ENCODE measurements around the gene SCGB1C1. TPM values are rescaled to one million over a fixed set of nuclear protein-coding genes. Genes with fewer than 3 reads are reported as not detected.

Gene SCGB1C1
- total and polyA plus RNA-seq, 4 donors = not detected

- 78% methylated on average over 8 of the region's 8 CpGs for whole genome bisulfite sequencing, 2 donors
- H3K9ac ChIP-seq (ENCODE audit: insufficient read depth in 1 of 2, low read length in 2 of 2) = peak overlapping the region; percentile 63 to 64
- H3K4me3 ChIP-seq = no peak overlapping the region
- peaks cover 0 to 7% (median 4%) of the 10 kb centered on the region in 4 donors for H3K36me3 ChIP-seq (ENCODE audit: control insufficient read depth in 4 of 4, insufficient read depth in 4 of 4, low read length in 4 of 4)
- H3K4me1 ChIP-seq (ENCODE audit: control insufficient read depth in 5 of 5, insufficient read depth in 5 of 5, low read length in 5 of 5) = peaks cover 5 to 19% (median 6%) of the 10 kb centered on the region in 5 donors
- ATAC-seq (ENCODE audit: insufficient read depth, low FRiP score) = no peak
- TF ChIP-seq CTCF (IDR thresholded peaks at IDR 0.05; ENCODE audit: control extremely low read depth, extremely low read depth) = no peak
- H3K9me3 ChIP-seq (ENCODE audit: control insufficient read depth in 4 of 4, insufficient read depth in 3 of 4, low read length in 3 of 4) = no peaks in the 10 kb centered on the region
- H3K27me3 ChIP-seq (ENCODE audit: control insufficient read depth in 3 of 3, insufficient read depth in 3 of 3, low read length in 2 of 3) = no peaks in the 10 kb centered on the region
- DNase-seq = no peak
- no peak overlapping the region for H3K27ac ChIP-seq (ENCODE audit: low read depth in 1 of 2, low read length in 1 of 2)
Measured at GRCh38 chr11:235180-235579, 42.3 kb downstream of the SCGB1C1 start.

- H3K4me3 ChIP-seq = peak overlapping the region; percentile 94
- WGBS, 2 donors = 2 to 4% methylated on average over 13 of the region's 13 CpGs
- peak overlapping the region; percentile 97 to 98 for H3K27ac ChIP-seq (ENCODE audit: low read depth in 1 of 2, low read length in 1 of 2)
- H3K27me3 ChIP-seq (ENCODE audit: control insufficient read depth in 3 of 3, insufficient read depth in 3 of 3, low read length in 2 of 3) = no peaks in the 10 kb centered on the region
- TF ChIP-seq CTCF (IDR thresholded peaks at IDR 0.05; ENCODE audit: control extremely low read depth, extremely low read depth) = no peak
- H3K9ac ChIP-seq (ENCODE audit: insufficient read depth in 1 of 2, low read length in 2 of 2) = peak overlapping the region; percentile 63 to 64
- H3K36me3 ChIP-seq (ENCODE audit: control insufficient read depth in 4 of 4, insufficient read depth in 4 of 4, low read length in 4 of 4) = peaks cover 0 to 7% (median 4%) of the 10 kb centered on the region in 4 donors
- H3K4me1 ChIP-seq (ENCODE audit: control insufficient read depth in 5 of 5, insufficient read depth in 5 of 5, low read length in 5 of 5) = peaks cover 5 to 19% (median 6%) of the 10 kb centered on the region in 5 donors
- no peaks in the 10 kb centered on the region for H3K9me3 ChIP-seq (ENCODE audit: control insufficient read depth in 4 of 4, insufficient read depth in 3 of 4, low read length in 3 of 4)
- DNase-seq (no peak), ATAC-seq (ENCODE audit: insufficient read depth, low FRiP score) (no peak)
Measured at GRCh38 chr11:235609-235996, 42.7 kb downstream of the SCGB1C1 start.

GRCh38 chr11:235997-236773, 43.3 kb downstream of the SCGB1C1 start, which contains the start of gene SIRT3:
SIRT3 (minus strand) TSS chr11:236342; CDS start chr11:236328, 14 bp downstream.
- ATAC-seq (ENCODE audit: insufficient read depth, low FRiP score) (peak; percentile 92), DNase-seq (peak; percentile 86 to 92 (median 86))
- H3K27me3 ChIP-seq (ENCODE audit: control insufficient read depth in 3 of 3, insufficient read depth in 3 of 3, low read length in 2 of 3) = no peaks in the 10 kb centered on the region
- H3K4me3 ChIP-seq = peak within 1 kb of the TSS; percentile 99
- no peaks in the 10 kb centered on the region for H3K9me3 ChIP-seq (ENCODE audit: control insufficient read depth in 4 of 4, insufficient read depth in 3 of 4, low read length in 3 of 4)
- peak within 1 kb of the TSS; percentile 93 to 95 for H3K9ac ChIP-seq (ENCODE audit: insufficient read depth in 1 of 2, low read length in 2 of 2)
- TF ChIP-seq CTCF (IDR thresholded peaks at IDR 0.05; ENCODE audit: control extremely low read depth, extremely low read depth) = no peak
- WGBS, 2 donors = 1% methylated on average over 51 to 70 of the region's 70 CpGs
- peaks cover 3 to 9% (median 4%) of the 10 kb centered on the region in 4 donors for H3K36me3 ChIP-seq (ENCODE audit: control insufficient read depth in 4 of 4, insufficient read depth in 4 of 4, low read length in 4 of 4)
- peak within 1 kb of the TSS; percentile 98 to 99 for H3K27ac ChIP-seq (ENCODE audit: low read depth in 1 of 2, low read length in 1 of 2)
- H3K4me1 ChIP-seq (ENCODE audit: control insufficient read depth in 5 of 5, insufficient read depth in 5 of 5, low read length in 5 of 5) = peaks cover 5 to 19% (median 7%) of the 10 kb centered on the region in 5 donors
